WTC11 (cell line): ENCODE measurements around the gene OR52M1. TPM values are rescaled to one million over a fixed set of nuclear protein-coding genes. Genes with fewer than 3 reads are reported as not detected.
"Not testable (repeated sequence)": the region's sequence is repeated elsewhere in the genome, so short reads cannot be mapped to it uniquely, and the experiment has no call there.

Experiments used
- ATAC-seq: fragments of 200-7000 bp; cut with Tn5 transposase; 2 replicates; pipeline ENCODE4 v1.10.0; 2021; ENCODE audit warnings: mild to moderate bottlenecking, moderate library complexity
- CTCF ChIA-PET: fragments of 300-600 bp; sonication (Branson Sonifier 250); formaldehyde crosslinking; loops from one replicate; lab custom pipeline; 2021; ENCODE audit warnings: antibody characterized with exemption; lab: Charles Lee
- POLR2A ChIA-PET: fragments of 350-600 bp; sonication (Branson Sonifier 250); formaldehyde crosslinking; loops from one replicate; lab custom pipeline; 2021; ENCODE audit warnings: antibody characterized with exemption; lab: Charles Lee
- DNase-seq: peaks from one replicate; pipeline ENCODE4 v3.0.0; 2021; ENCODE audit warnings: low spot score
- H3K27ac Mint-ChIP-seq: 2 replicates; pipeline ENCODE4 v1.8.0; 2021; ENCODE audit warnings: mixed read lengths
- H3K27me3 Mint-ChIP-seq: 2 replicates; pipeline ENCODE4 v1.8.0; 2021; ENCODE audit warnings: low read depth, mild to moderate bottlenecking, moderate library complexity, mixed read lengths
- H3K36me3 Mint-ChIP-seq: 2 replicates; pipeline ENCODE4 v1.8.0; 2021; ENCODE audit warnings: mixed read lengths
- H3K4me1 Mint-ChIP-seq: 2 replicates; pipeline ENCODE4 v1.8.0; 2022; ENCODE audit warnings: mixed read lengths
- H3K4me3 Mint-ChIP-seq: 2 replicates; pipeline ENCODE4 v1.8.0; 2021; ENCODE audit warnings: mild to moderate bottlenecking, moderate library complexity, mixed read lengths
- H3K9me3 Mint-ChIP-seq: 2 replicates; pipeline ENCODE4 v1.8.0; 2021; ENCODE audit warnings: mixed read lengths
- ARID4B ChIP-seq: sonication (generic); formaldehyde crosslinking; IDR thresholded peaks from 2 replicates; pipeline ENCODE4 v1.8.0; 2023; ENCODE audit warnings: missing genetic modification reagents, mild to moderate bottlenecking, borderline replicate concordance
- CTCF ChIP-seq: fragments of 200-600 bp; IDR thresholded peaks from 2 replicates; pipeline ENCODE4 v1.8.0; 2022; ENCODE audit warnings: antibody characterized with exemption
- ELF4 ChIP-seq: sonication (generic); formaldehyde crosslinking; IDR thresholded peaks from 2 replicates; pipeline ENCODE4 v1.8.1; 2022; ENCODE audit warnings: low read depth, mild to moderate bottlenecking, moderate library complexity, missing genetic modification reagents
- EMX1 ChIP-seq: fragments of 250-450 bp; sonication (Bioruptor Pico); IDR thresholded peaks from 2 replicates; pipeline ENCODE4 v1.8.0; 2021; ENCODE audit warnings: mild to moderate bottlenecking
- GABPB1 ChIP-seq: sonication (generic); formaldehyde crosslinking; IDR thresholded peaks from 2 replicates; pipeline ENCODE4 v1.8.1; 2023; ENCODE audit warnings: mild to moderate bottlenecking, missing genetic modification reagents
- HMGA2 ChIP-seq: fragments of 250-450 bp; sonication (Bioruptor Pico); IDR thresholded peaks from 2 replicates; pipeline ENCODE4 v1.4.0; 2021; ENCODE audit warnings: mild to moderate bottlenecking, moderate library complexity
- IRF2 ChIP-seq: sonication (generic); formaldehyde crosslinking; IDR thresholded peaks from 2 replicates; pipeline ENCODE4 v1.8.0; 2022; ENCODE audit warnings: low read depth, missing genetic modification reagents, borderline replicate concordance
- RORB ChIP-seq: fragments of 250-450 bp; sonication (Bioruptor Pico); IDR thresholded peaks from 2 replicates; pipeline ENCODE4 v1.9.0; 2021; ENCODE audit warnings: mild to moderate bottlenecking
- SP1 ChIP-seq: sonication (generic); formaldehyde crosslinking; conservative IDR thresholded peaks from 2 replicates; pipeline ENCODE4 v1.8.1; 2022; ENCODE audit warnings: missing genetic modification reagents
- ZNF232 ChIP-seq: sonication (generic); formaldehyde crosslinking; IDR thresholded peaks from 2 replicates; pipeline ENCODE4 v1.8.0; 2022; ENCODE audit warnings: mild to moderate bottlenecking, missing genetic modification reagents
- ZNF416 ChIP-seq: fragments of 250-450 bp; sonication (Bioruptor Pico); IDR thresholded peaks from 2 replicates; pipeline ENCODE4 v1.9.0; 2021; ENCODE audit warnings: mild to moderate bottlenecking, inconsistent platforms
- total RNA-seq: library from RNA; stranded (reverse); gene quantifications from 3 replicates; pipeline ENCODE4 v1.2.3, GENCODE V29; 2021
- TF ChIP-seq, protein P1 (sequence below): sonication (generic); formaldehyde crosslinking; IDR thresholded peaks from 2 replicates; pipeline ENCODE4 v1.8.1; 2023; ENCODE audit warnings: mild to moderate bottlenecking, missing genetic modification reagents

The OR52M1 gene
- total RNA-seq, 1 experiment from 2014 or later = not detected

- Mint-ChIP-seq H3K36me3 (peaks cover 4% of the 10 kb centered on the region), H3K4me1 (no peaks in the 10 kb centered on the region), H3K27me3 (peaks cover 3% of the 10 kb centered on the region; the same call in 1 of the 2 replicates), H3K9me3 (peaks cover 21% of the 10 kb centered on the region), H3K27ac (no peak overlapping the region), H3K4me3 (no peak overlapping the region)
- DNase-seq = no peak
- no peak for ATAC-seq
- POLR2A ChIA-PET = no interaction called here
- TF ChIP-seq ZNF232 (CRISPR knock-in tag) = no peak
- TF ChIP-seq GABPB1 (CRISPR knock-in tag) = no peak
- TF ChIP-seq RORB (CRISPR knock-in tag) = no peak
- TF ChIP-seq, protein P1, sequence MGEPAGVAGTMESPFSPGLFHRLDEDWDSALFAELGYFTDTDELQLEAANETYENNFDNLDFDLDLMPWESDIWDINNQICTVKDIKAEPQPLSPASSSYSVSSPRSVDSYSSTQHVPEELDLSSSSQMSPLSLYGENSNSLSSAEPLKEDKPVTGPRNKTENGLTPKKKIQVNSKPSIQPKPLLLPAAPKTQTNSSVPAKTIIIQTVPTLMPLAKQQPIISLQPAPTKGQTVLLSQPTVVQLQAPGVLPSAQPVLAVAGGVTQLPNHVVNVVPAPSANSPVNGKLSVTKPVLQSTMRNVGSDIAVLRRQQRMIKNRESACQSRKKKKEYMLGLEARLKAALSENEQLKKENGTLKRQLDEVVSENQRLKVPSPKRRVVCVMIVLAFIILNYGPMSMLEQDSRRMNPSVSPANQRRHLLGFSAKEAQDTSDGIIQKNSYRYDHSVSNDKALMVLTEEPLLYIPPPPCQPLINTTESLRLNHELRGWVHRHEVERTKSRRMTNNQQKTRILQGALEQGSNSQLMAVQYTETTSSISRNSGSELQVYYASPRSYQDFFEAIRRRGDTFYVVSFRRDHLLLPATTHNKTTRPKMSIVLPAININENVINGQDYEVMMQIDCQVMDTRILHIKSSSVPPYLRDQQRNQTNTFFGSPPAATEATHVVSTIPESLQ (CRISPR knock-in tag) = no peak
- CTCF ChIA-PET = no interaction called here
Observed at GRCh38 chr11:4527926-4528325, 17.1 kb upstream of the OR52M1 start.

DNA sequence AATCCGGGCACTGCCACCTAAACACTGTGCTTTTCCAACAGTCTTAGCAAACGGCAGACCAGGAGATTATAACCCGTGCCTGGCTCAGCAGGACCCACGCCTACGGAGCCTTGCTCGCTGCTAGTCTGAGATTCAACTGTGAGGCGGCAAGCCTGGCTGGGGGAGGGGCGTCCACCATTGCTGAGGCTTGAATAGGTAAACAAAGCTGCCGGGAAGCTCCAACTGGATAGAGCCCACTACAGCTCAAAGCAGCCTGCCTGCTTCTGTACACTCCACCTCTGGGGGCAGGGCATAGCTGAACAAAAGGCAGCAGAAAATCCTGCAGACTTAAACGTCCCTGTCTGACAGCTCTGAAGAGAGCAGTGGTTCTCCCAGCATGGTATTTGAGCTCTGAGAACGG, 13.3 kb upstream of the OR52M1 start:
- CTCF ChIA-PET = interaction anchor here (1.7 to 2.4 kb wide), 2 partner anchors 344 to 350 kb away, joined by 4 to 10 read pairs; no protein-coding TSS in a partner anchor

DNA sequence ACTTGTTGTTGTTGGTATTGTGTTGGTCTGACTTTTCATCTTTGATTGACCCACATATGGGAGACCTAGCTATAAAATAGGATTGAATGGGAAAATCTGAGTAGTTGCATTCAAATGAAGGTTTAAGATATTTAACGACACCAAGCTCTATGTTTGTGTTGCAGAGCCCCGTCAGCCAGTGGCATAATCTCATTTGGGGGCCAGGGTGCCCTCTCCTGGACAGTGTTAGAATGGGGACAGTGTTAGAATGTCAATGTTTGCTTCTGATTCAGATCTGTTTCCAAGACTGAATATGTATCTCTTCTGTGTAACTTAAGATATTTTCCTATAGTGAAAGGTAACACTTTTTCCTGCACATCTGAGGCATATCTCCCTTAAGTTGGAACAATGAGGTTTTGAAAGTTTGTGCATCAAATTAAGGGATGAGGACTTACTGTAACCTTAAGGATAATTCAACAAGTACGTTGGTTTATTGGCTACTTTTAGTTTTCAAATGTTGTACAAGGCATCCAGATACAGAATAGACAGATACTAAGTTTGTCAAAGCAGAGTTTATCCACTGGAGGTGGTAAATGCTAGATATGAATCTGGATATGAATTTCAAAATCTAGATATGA, 5.3 kb upstream of the OR52M1 start:
- Mint-ChIP-seq H3K27ac (no peak overlapping the region), H3K9me3 (peaks cover 4% of the 10 kb centered on the region; the same call in 1 of the 2 replicates), H3K27me3 (peaks cover 9% of the 10 kb centered on the region), H3K4me1 (no peaks in the 10 kb centered on the region), H3K36me3 (no peaks in the 10 kb centered on the region), H3K4me3 (no peak overlapping the region)
- TF ChIP-seq ELF4 (CRISPR knock-in tag) (no peak), ARID4B (CRISPR knock-in tag) (no peak), ZNF416 (CRISPR knock-in tag) (no peak), SP1 (CRISPR knock-in tag) (no peak), EMX1 (CRISPR knock-in tag) (no peak), CTCF (peak; percentile 47), HMGA2 (CRISPR knock-in tag) (no peak), IRF2 (CRISPR knock-in tag) (no peak)
- peak; percentile 89 for ATAC-seq
- ChIA-PET POLR2A (interaction anchor here (0.7 kb wide), 1 partner anchor 352 kb away, joined by 3 read pairs; no protein-coding TSS in a partner anchor), CTCF (interaction anchor here (0.6 to 5.8 kb wide), 21 partner anchors 9 to 358 kb away, joined by 3 to 104 read pairs (median 3); partner anchors contain the start of gene TRIM68)
- DNase-seq = peak; percentile 66

More for the DNA sequence above, 13.3 kb upstream of the OR52M1 start:
- H3K36me3 Mint-ChIP-seq, H3K4me3 Mint-ChIP-seq, H3K27me3 Mint-ChIP-seq, H3K4me1 Mint-ChIP-seq, POLR2A ChIA-PET, H3K27ac Mint-ChIP-seq: not testable (repeated sequence)
- peaks cover 21% of the 10 kb centered on the region for H3K9me3 Mint-ChIP-seq
- ATAC-seq (peak; percentile 28; the same call in 1 of the 2 replicates), DNase-seq (peak; percentile 24)
